ENCODE results near the gene CDK19.

The CDK19 gene

DNA sequence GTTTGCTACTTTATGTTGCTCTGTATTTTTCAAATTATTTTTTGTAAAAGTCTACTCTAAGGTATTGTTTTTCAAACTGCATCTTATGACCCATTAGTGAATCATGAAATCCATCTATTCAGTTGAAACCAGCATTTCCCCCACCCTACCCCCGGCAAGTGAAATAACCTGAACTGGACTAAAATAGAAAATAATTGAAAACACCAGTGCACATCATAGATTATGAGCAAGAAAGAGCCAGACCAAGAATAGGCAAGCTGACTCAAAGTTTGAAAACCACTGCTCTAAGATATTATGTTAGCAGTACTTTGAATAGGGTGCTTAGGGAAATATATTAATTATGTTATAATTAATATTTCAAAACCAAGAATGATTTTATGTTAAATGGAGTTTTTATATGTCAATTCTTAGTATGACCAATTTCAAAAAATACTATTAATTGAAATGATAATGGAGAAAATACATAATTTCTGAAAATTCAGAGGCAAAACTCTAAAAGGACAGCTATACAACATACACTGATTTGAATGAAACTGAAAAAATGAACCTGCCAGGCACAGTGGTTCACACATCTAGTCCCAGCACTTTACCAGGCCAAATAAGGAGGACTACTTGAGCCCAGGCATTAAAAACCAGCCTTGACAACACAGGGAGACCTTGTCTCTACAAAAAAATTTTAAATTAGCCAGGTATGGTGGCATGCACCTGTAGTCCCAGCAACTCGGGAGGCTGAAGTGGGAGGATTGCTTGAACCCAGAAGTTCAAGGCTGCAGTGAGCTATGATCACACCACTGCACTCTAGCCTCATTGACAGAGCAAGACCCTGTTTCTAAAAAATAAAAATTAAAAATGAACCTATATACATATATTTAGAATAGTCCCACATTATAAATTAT, 112.0 kb downstream of the CDK19 start:
- no peak for DNase-seq (ENCODE audit: low read depth in 2 of 2)

DNA sequence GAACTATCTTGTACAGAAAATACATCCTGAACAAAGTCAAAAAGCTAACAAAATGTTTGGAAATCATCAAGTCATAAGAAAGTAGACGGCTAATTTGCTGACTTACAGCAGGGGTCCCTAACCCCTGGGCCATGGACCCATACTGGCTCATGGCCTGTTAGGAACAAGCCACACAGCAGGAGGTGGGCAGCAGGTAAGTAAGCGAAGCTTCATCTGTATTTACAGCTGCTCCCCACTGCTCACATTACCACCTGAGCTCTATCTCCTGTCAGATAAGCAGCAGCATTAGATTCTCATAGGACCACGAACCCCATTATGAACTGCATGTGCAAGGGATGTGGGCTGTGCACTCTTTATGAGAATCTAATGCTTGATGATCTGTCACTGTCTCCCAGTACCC, 115.5 kb downstream of the CDK19 start:
- DNase-seq (ENCODE audit: low read depth in 2 of 2), result no peak

DNA sequence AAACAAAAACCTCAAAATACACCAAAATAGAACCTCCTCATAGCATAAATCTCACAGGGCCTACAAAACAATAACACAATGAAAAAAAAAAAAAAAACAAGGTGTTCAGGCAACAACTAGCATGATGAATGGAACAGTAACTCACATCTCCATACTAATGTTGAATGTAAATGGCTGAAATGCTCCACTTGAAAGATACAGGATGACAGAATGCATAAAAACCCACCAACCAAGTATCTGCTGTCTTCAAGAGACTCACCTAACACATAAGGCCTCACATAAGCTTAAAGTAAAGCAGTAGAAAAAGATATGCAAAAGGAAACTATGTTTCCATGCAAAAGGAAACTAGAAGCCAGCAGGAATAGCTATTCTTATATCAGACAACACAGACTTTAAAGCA, 121.3 kb downstream of the CDK19 start:
- no peak for DNase-seq (ENCODE audit: low read depth in 2 of 2)

- no peak for DNase-seq (ENCODE audit: low read depth in 2 of 2)
Observed at GRCh38 chr6:110693296-110693695, 122.0 kb downstream of the CDK19 start.

DNA sequence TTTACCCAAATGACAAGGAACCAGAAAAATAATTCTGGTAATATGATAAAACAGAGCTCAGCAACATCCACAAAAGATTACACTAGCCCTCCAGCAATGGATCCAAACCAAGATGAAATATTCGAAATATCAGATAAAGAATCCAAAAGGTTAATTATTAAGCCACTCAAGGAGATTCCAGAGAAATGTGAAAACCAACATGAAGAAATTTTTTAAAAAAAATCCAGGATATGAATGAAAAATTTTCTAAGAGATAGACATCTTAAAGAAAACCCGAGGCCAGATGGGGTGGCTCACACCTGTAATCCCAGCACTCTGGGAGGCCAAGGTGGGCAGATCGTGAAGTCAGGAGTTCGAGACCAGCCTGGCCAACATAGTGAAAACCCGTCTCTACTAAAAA, 124.4 kb downstream of the CDK19 start:
- DNase-seq (ENCODE audit: low read depth in 2 of 2), result no peak

GRCh38 chr6:110690106-110690654, 125.1 kb downstream of the CDK19 start:
- DNase-seq (ENCODE audit: low read depth in 2 of 2), result no peak

DNA sequence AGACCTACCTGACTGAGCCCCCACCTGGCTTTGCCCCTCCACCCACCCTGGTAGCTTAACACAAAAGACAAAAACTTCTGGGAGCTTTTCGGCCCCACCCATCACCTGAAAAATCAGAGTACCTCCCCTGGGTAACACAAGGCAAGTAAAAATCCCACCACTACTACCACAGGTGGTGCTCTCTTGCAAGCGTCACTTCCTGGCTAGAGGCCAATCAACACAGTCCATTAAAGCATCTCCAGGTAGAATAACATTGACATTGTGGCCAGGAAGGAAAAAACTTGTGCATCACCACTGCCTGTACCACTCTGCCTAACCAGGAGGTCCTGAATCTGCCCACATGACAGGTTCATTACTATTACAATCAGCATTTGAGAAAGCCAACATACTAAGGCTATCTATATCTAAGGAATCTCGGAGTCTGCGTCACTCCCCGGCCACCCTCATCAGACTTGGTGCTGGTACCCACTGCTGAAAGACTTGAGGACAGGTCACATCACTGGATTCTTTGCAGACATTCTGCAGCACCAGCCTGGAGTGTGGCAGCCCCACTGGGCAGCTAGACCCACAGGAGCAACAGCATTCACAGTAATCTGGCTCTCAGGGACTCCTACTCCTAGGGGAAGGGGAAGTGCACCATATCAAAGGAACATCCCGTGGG, 125.9 kb downstream of the CDK19 start:
- no peak for DNase-seq (ENCODE audit: low read depth in 2 of 2)

GRCh38 chr6:110688661-110689268, 126.5 kb downstream of the CDK19 start:
- DNase-seq (ENCODE audit: low read depth in 2 of 2), result no peak

DNA sequence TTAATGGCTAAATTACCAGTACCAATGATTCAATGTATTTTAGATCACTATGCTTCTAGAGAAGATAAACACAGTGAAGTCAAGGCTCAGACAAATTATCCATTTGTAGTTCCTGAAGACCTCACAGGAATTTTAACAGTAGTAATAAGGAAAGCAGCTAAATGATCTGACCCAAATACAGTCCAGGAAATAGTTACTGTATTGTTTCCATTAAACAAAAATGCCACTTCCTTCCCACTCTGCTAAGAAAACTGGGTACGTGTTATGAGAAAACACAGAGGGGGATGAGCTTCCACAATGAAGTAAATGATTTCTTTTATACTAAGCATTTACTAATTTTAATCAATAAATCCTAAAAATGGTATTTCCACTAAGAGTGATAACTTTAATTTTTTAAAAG, 127.9 kb downstream of the CDK19 start:
- DNase-seq (ENCODE audit: low read depth in 2 of 2), result no peak

- no peak for DNase-seq (ENCODE audit: low read depth in 2 of 2)
Observed at GRCh38 chr6:110683241-110683640, 132.0 kb downstream of the CDK19 start.

GRCh38 chr6:110682460-110682853, 132.8 kb downstream of the CDK19 start:
- peak; percentile 17 to 49 for DNase-seq (ENCODE audit: low read depth in 2 of 2)

- DNase-seq (ENCODE audit: low read depth in 2 of 2), result no peak
Observed at GRCh38 chr6:110681543-110682459, 133.5 kb downstream of the CDK19 start.

DNA sequence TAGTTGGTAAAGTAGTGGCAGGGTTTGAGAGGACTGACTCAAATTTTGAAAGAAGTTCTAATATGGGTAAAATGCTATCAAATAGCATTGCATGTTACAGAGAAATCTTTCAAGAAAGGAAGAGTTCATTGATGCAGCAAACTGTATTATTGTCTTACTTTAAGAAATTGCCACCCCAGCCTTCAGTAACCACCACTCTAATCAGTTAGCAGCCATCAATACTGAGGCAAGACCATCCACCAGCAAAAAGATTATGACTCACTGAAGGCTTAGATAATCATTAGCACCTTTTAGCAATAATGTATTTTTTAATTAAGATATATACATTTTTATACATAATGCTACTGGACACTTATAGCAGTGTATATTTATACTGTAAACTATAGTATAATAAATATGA, 138.9 kb downstream of the CDK19 start:
- DNase-seq (ENCODE audit: low read depth in 2 of 2), result no peak

GRCh38 chr6:110674096-110674495, 141.2 kb downstream of the CDK19 start:
- no peak for DNase-seq (ENCODE audit: low read depth in 2 of 2)

DNA sequence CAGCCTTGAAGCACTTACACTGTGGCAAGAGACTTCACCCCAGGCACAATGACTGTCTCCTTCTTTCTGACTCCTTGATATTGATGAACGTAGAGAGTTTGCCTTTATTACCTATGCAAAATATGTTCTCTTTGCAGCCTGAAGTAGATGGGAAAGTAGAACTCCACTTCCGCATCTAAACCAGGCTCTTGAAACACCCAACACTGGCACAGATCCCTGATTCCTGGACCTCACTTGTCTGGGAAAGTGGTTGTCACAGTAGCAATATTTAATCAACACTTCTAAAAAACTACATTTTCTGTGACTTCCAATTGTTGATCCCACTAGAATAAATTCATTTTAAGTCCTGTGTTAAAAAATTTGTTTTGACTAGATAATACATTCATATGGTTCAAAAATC, 143.1 kb downstream of the CDK19 start:
- no peak for DNase-seq (ENCODE audit: low read depth in 2 of 2)

DNA sequence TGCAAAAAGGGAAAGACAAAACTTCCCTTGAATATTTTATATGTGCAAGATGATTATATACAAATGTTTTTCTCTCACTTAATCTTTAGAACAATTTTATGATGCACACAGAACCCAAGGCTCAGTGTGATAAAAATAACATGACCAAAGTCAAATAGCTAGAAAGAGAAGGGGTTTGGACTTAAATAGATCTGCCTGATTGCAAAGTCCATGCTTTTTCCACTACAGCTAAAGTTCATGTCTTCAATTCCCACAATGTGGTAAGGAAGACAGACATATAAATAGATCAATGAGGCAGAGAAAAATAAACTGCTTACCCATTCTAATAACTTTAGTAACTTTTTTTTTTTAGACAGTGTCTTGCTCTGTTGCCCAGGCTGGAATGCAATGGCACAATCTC, 143.8 kb downstream of the CDK19 start:
- no peak for DNase-seq (ENCODE audit: low read depth in 2 of 2)

DNA sequence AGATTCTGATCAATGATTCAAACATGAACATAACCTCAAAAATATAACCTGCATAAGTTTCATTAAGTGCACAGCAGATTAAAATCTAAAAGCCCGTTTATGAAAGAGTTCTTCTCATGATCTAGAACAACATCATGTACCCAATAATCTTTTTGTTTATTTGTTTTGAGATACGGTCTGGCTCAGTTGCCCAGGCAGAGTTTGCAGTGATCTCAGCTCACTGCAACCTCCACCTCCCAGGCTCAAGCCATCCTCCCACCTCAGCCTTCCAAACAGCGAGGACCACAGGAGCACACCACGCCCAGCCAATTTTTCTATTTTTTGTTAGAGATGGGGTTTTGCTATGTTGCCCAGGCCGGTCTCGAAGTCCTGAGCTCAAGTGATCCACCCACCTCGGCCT, 149.7 kb downstream of the CDK19 start:
- DNase-seq (ENCODE audit: low read depth in 2 of 2), result no peak

- DNase-seq (ENCODE audit: low read depth in 2 of 2), result no peak
Observed at GRCh38 chr6:110664933-110665332, 150.3 kb downstream of the CDK19 start.

DNA sequence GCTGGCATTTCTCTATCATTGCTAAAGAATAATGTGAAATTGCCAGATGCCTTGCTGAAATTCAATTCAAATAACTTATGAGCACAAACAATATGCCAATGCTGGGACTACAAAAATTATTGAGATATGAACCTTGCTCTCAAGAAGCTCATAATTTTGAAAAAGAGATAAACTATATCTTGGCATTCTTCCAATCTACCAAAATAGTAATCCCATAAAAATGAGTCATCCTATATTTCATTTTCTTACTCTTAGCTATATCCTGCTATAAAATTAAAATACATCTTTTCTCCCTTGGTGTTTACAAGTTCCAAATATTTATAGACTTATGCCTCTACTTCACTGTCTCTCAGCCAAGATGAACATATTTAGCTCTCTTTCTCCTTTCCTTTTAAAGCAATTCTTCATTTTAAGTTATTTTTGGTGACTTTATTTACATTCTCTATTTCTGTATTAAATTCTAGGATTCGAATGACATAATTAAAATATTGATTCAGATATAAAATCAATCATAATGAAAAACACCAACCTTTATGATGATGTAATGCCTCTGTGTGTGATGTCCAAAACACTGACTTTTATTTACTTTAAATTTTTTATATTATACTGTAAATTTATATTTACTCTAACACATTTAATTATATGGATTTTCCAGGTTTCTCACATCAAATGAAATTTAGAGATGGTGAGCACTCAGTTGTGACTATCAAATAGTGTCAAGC, 152.6 kb downstream of the CDK19 start:
- DNase-seq (ENCODE audit: low read depth in 2 of 2), result no peak

DNA sequence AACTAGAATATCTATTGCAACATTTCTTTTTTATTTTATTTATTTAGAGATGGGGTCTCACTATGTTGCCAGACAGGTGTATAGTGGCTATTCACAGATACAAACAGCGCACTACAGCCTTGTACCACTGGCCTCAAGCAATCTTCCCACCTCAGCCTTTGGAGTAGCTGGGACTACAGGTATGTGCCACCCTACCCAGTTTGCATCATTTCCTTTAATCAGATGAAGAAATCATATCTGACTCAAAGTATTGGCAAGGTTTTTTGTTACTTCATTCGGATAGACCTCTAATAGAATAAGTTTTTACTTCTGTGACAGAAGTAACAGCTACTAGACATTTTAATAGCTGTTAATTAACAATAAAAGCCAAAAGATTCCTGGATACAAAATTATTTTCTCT, 153.9 kb downstream of the CDK19 start:
- DNase-seq (ENCODE audit: low read depth in 2 of 2), result no peak

Measured in stimulated activated CD4-positive, alpha-beta T cell treated with anti-CD3 and anti-CD28 coated beads, Interleukin-4, amount 100 ng/mL, for 48 hours (primary cell).